H1 (cell line): Measurements from ENCODE around the gene GZMM.

ENCODE experiments used
- EP300 ChIP-seq, 2 experiments: IDR thresholded peaks; 1 replicate in 1 of 2; 2 replicates in 1 of 2; pipeline ENCODE4 v1.6.1; 2011 to 2012; ENCODE audit warnings: low read depth in 2 of 2, low read length in 2 of 2, mild to moderate bottlenecking in 2 of 2, borderline replicate concordance in 1 of 2, inconsistent platforms in 1 of 2, moderate library complexity in 1 of 2
- POLR2A ChIP-seq, 2 experiments: IDR thresholded peaks; 1 replicate in 1 of 2; 2 replicates in 1 of 2; pipeline ENCODE4 v1.6.1; 2011; ENCODE audit warnings: low read depth in 2 of 2, low read length in 2 of 2, mild to moderate bottlenecking in 2 of 2; ENCODE audit errors: control extremely low read depth in 1 of 2
- POLR2AphosphoS5 ChIP-seq: IDR thresholded peaks from 2 replicates; pipeline ENCODE4 v1.6.1; 2011; ENCODE audit warnings: low read depth, low read length

DNA sequence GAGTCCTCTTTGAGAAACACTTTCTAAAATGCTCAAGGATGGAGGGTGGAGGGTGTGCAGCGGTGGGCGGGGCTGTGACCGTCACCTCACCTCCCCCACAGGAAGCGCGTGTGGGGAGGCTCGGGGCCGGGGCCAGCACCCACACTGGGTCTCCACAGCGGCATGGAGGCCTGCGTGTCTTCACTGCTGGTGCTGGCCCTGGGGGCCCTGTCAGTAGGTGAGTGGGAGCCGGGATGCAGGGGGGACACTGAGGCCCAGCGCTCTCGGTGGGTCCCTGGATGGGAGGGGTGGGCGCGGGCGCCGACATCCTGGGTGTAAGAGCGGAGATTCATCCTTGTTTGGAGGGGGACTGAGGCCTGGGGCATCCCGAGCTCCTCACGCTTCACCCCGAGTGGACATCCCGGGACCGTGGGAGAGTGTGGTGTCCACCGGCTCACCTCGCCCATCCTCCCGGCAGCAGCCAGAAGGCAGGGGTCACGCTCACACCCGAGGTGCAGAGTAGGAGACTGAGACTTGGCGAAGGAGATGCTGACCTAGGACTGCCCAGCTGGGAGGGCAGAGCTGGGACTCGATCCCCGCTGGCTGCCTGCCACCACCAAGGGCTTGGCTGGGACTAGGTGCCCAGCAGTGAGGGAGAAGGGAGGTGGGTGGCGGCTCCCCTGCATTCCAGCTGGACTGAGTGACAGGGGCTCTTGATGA, at the start of gene GZMM:
- TF ChIP-seq EP300 (IDR thresholded peaks at IDR 0.05; ENCODE audit: borderline replicate concordance in 1 of 2, low read depth in 2 of 2, low read length in 2 of 2): no peak
- TF ChIP-seq POLR2AphosphoS5: peak; percentile 38; the same call in 1 of the 2 replicates
- TF ChIP-seq POLR2A (IDR thresholded peaks at IDR 0.05; ENCODE audit: control extremely low read depth in 1 of 2, low read depth in 2 of 2, low read length in 2 of 2): 0 out of 3 replicates have a peak, but pooled peaks of 1 of the 2 experiments have one; percentile 15
